WTC11 (cell line): Measurements from ENCODE around the gene LHPP. TPM values are rescaled to one million over a fixed set of nuclear protein-coding genes. Genes with fewer than 3 reads are reported as not detected.

Source experiments
- ATAC-seq: fragments of 200-7000 bp; cut with Tn5 transposase; 2 replicates; pipeline ENCODE4 v1.10.0; 2021; ENCODE audit warnings: mild to moderate bottlenecking, moderate library complexity
- CTCF ChIA-PET: fragments of 300-600 bp; sonication (Branson Sonifier 250); formaldehyde crosslinking; loops from one replicate; lab custom pipeline; 2021; ENCODE audit warnings: antibody characterized with exemption; lab: Charles Lee
- POLR2A ChIA-PET: fragments of 350-600 bp; sonication (Branson Sonifier 250); formaldehyde crosslinking; loops from one replicate; lab custom pipeline; 2021; ENCODE audit warnings: antibody characterized with exemption; lab: Charles Lee
- DNase-seq: peaks from one replicate; pipeline ENCODE4 v3.0.0; 2021; ENCODE audit warnings: low spot score
- H3K27ac Mint-ChIP-seq: 2 replicates; pipeline ENCODE4 v1.8.0; 2021; ENCODE audit warnings: mixed read lengths
- H3K27me3 Mint-ChIP-seq: 2 replicates; pipeline ENCODE4 v1.8.0; 2021; ENCODE audit warnings: low read depth, mild to moderate bottlenecking, moderate library complexity, mixed read lengths
- H3K36me3 Mint-ChIP-seq: 2 replicates; pipeline ENCODE4 v1.8.0; 2021; ENCODE audit warnings: mixed read lengths
- H3K4me1 Mint-ChIP-seq: 2 replicates; pipeline ENCODE4 v1.8.0; 2022; ENCODE audit warnings: mixed read lengths
- H3K4me3 Mint-ChIP-seq: 2 replicates; pipeline ENCODE4 v1.8.0; 2021; ENCODE audit warnings: mild to moderate bottlenecking, moderate library complexity, mixed read lengths
- H3K9me3 Mint-ChIP-seq: 2 replicates; pipeline ENCODE4 v1.8.0; 2021; ENCODE audit warnings: mixed read lengths
- CDX4 ChIP-seq: fragments of 250-450 bp; sonication (Bioruptor Pico); IDR thresholded peaks from 2 replicates; pipeline ENCODE4 v1.9.0; 2021; ENCODE audit warnings: moderate library complexity, mild to moderate bottlenecking, inconsistent platforms, borderline replicate concordance
- CREB1 ChIP-seq: sonication (generic); formaldehyde crosslinking; IDR thresholded peaks from 2 replicates; pipeline ENCODE4 v1.8.0; 2023; ENCODE audit warnings: mild to moderate bottlenecking, missing genetic modification reagents
- E2F4 ChIP-seq: sonication (generic); formaldehyde crosslinking; IDR thresholded peaks from 2 replicates; pipeline ENCODE4 v1.8.1; 2022; ENCODE audit warnings: low read depth, mild to moderate bottlenecking, moderate library complexity, missing genetic modification reagents, borderline replicate concordance
- ESRRA ChIP-seq: sonication (generic); formaldehyde crosslinking; IDR thresholded peaks from 2 replicates; pipeline ENCODE4 v1.8.1; 2022; ENCODE audit warnings: mild to moderate bottlenecking, missing genetic modification reagents, borderline replicate concordance
- FOXJ3 ChIP-seq: sonication (generic); formaldehyde crosslinking; IDR thresholded peaks from 2 replicates; pipeline ENCODE4 v1.9.0; 2021; ENCODE audit warnings: missing genetic modification reagents, mild to moderate bottlenecking, borderline replicate concordance
- FOXP1 ChIP-seq: sonication (generic); formaldehyde crosslinking; IDR thresholded peaks from 2 replicates; pipeline ENCODE4 v1.8.0; 2022; ENCODE audit warnings: missing genetic modification reagents, mild to moderate bottlenecking, moderate library complexity, borderline replicate concordance
- GABPB1 ChIP-seq: sonication (generic); formaldehyde crosslinking; IDR thresholded peaks from 2 replicates; pipeline ENCODE4 v1.8.1; 2023; ENCODE audit warnings: mild to moderate bottlenecking, missing genetic modification reagents
- JUN ChIP-seq: sonication (generic); formaldehyde crosslinking; IDR thresholded peaks from 2 replicates; pipeline ENCODE4 v1.8.0; 2023; ENCODE audit warnings: mild to moderate bottlenecking, missing genetic modification reagents
- MLX ChIP-seq: sonication (generic); formaldehyde crosslinking; IDR thresholded peaks from 2 replicates; pipeline ENCODE4 v1.8.1; 2023; ENCODE audit warnings: mild to moderate bottlenecking, missing genetic modification reagents, moderate library complexity
- NFATC4 ChIP-seq: fragments of 250-450 bp; sonication (Bioruptor Pico); IDR thresholded peaks from 2 replicates; pipeline ENCODE4 v1.9.0; 2021; ENCODE audit warnings: mild to moderate bottlenecking
- NFE2L1 ChIP-seq: sonication (generic); formaldehyde crosslinking; IDR thresholded peaks from 2 replicates; pipeline ENCODE4 v1.8.1; 2023; ENCODE audit warnings: missing genetic modification reagents
- RORB ChIP-seq: fragments of 250-450 bp; sonication (Bioruptor Pico); IDR thresholded peaks from 2 replicates; pipeline ENCODE4 v1.9.0; 2021; ENCODE audit warnings: mild to moderate bottlenecking
- SMAD4 ChIP-seq: sonication (generic); formaldehyde crosslinking; IDR thresholded peaks from 2 replicates; pipeline ENCODE4 v1.8.0; 2022; ENCODE audit warnings: mild to moderate bottlenecking, missing genetic modification reagents
- TP53 ChIP-seq: sonication (generic); formaldehyde crosslinking; IDR thresholded peaks from 2 replicates; pipeline ENCODE4 v1.8.1; 2023; ENCODE audit warnings: mild to moderate bottlenecking, missing genetic modification reagents
- ZNF219 ChIP-seq: sonication (generic); formaldehyde crosslinking; IDR thresholded peaks from 2 replicates; pipeline ENCODE4 v1.8.0; 2023; ENCODE audit warnings: missing genetic modification reagents, mild to moderate bottlenecking, borderline replicate concordance
- ZNF263 ChIP-seq: sonication (generic); formaldehyde crosslinking; IDR thresholded peaks from 2 replicates; pipeline ENCODE4 v1.8.1; 2022; ENCODE audit warnings: low read depth, mild to moderate bottlenecking, moderate library complexity, missing genetic modification reagents
- ZNF396 ChIP-seq: fragments of 250-450 bp; sonication (Bioruptor Pico); IDR thresholded peaks from 2 replicates; pipeline ENCODE4 v1.8.0; 2021; ENCODE audit warnings: mild to moderate bottlenecking, moderate library complexity, borderline replicate concordance
- ZNF423 ChIP-seq: fragments of 250-450 bp; sonication (Bioruptor Pico); IDR thresholded peaks from 2 replicates; pipeline ENCODE4 v2.1.2; 2022; ENCODE audit warnings: mild to moderate bottlenecking, moderate library complexity
- total RNA-seq: library from RNA; stranded (reverse); gene quantifications from 3 replicates; pipeline ENCODE4 v1.2.3, GENCODE V29; 2021
- TF ChIP-seq, protein P1 (sequence below): sonication (generic); formaldehyde crosslinking; IDR thresholded peaks from 2 replicates; pipeline ENCODE4 v1.8.1; 2022; ENCODE audit warnings: mild to moderate bottlenecking, missing genetic modification reagents, moderate library complexity, borderline replicate concordance
- TF ChIP-seq, protein P2 (sequence below): sonication (generic); formaldehyde crosslinking; IDR thresholded peaks from 2 replicates; pipeline ENCODE4 v1.8.0; 2022; ENCODE audit warnings: missing genetic modification reagents

Gene LHPP
- total RNA-seq, 1 experiment from 2014 or later, result 33.2 TPM

- ATAC-seq, result no peak
- Mint-ChIP-seq H3K4me3 (no peak overlapping the region), H3K9me3 (no peaks in the 10 kb centered on the region), H3K36me3 (no peaks in the 10 kb centered on the region), H3K27me3 (no peaks in the 10 kb centered on the region), H3K4me1 (peaks cover 13% of the 10 kb centered on the region), H3K27ac (no peak overlapping the region)
- POLR2A ChIA-PET, result no interaction called here
- TF ChIP-seq, protein P1, sequence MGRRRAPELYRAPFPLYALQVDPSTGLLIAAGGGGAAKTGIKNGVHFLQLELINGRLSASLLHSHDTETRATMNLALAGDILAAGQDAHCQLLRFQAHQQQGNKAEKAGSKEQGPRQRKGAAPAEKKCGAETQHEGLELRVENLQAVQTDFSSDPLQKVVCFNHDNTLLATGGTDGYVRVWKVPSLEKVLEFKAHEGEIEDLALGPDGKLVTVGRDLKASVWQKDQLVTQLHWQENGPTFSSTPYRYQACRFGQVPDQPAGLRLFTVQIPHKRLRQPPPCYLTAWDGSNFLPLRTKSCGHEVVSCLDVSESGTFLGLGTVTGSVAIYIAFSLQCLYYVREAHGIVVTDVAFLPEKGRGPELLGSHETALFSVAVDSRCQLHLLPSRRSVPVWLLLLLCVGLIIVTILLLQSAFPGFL (CRISPR knock-in tag), result no peak
- TF ChIP-seq E2F4 (CRISPR knock-in tag) (no peak), JUN (CRISPR knock-in tag) (no peak), GABPB1 (CRISPR knock-in tag) (no peak), NFATC4 (no peak), TP53 (CRISPR knock-in tag) (no peak), FOXP1 (CRISPR knock-in tag) (no peak), ZNF396 (CRISPR knock-in tag) (no peak), CDX4 (CRISPR knock-in tag) (no peak), FOXJ3 (no peak), ZNF263 (CRISPR knock-in tag) (no peak)
- CTCF ChIA-PET, result interaction anchor here (1.0 to 1.6 kb wide), 2 partner anchors 101 to 123 kb away, joined by 3 to 4 read pairs; no protein-coding TSS in a partner anchor
- DNase-seq, result no peak
Observed at GRCh38 chr10:124618470-124619073, 156.9 kb downstream of the LHPP start.

DNA sequence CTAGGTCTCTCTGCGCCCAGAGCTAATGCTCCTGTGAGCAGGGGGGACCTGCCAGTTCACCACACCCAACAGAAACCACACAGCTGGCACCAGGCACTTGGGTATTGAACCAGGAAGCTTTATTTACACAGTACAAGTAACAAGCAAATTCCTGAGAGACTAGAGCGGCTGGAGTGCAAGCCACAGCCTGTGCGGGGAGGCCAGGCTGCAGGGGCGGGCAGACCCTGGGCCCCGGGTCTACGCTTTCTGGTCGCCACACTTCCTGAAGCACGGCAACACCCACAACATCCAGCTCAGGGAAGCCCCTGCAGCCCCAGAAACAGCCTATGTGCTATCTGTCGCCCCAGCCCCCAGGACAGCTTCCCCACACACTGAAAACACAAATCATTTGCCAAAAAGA, 157.6 kb downstream of the LHPP start:
- DNase-seq (no peak), ATAC-seq (no peak)
- H3K4me1 Mint-ChIP-seq, result peaks cover 13% of the 10 kb centered on the region
- no peak for TF ChIP-seq MLX
- no peak for TF ChIP-seq FOXP1 (CRISPR knock-in tag)
- no peak for TF ChIP-seq ZNF423 (CRISPR knock-in tag)
- POLR2A ChIA-PET, result no interaction called here
- CTCF ChIA-PET, result interaction anchor here (0.8 to 1.6 kb wide), 2 partner anchors 13 to 122 kb away, joined by 3 to 4 read pairs; no protein-coding TSS in a partner anchor
- H3K27me3 Mint-ChIP-seq, result no peaks in the 10 kb centered on the region
- H3K36me3 Mint-ChIP-seq, result no peaks in the 10 kb centered on the region
- 0 out of 2 replicates have a peak overlapping the region, but pooled peaks have one; percentile 36 for H3K27ac Mint-ChIP-seq
- no peak overlapping the region for H3K4me3 Mint-ChIP-seq
- H3K9me3 Mint-ChIP-seq, result no peaks in the 10 kb centered on the region

GRCh38 chr10:124619802-124620490, 158.3 kb downstream of the LHPP start:
- CTCF ChIA-PET, result interaction anchor here (0.8 to 1.6 kb wide), 5 partner anchors 12 to 121 kb away, joined by 3 to 6 read pairs (median 3); no protein-coding TSS in a partner anchor
- DNase-seq, result no peak
- Mint-ChIP-seq H3K4me1 (peaks cover 14% of the 10 kb centered on the region), H3K4me3 (no peak overlapping the region), H3K27ac (no peak overlapping the region), H3K27me3 (no peaks in the 10 kb centered on the region), H3K9me3 (no peaks in the 10 kb centered on the region), H3K36me3 (no peaks in the 10 kb centered on the region)
- POLR2A ChIA-PET, result no interaction called here
- ATAC-seq, result no peak
- TF ChIP-seq JUN (CRISPR knock-in tag), result no peak
- TF ChIP-seq ZNF219, result no peak
- TF ChIP-seq, protein P2, sequence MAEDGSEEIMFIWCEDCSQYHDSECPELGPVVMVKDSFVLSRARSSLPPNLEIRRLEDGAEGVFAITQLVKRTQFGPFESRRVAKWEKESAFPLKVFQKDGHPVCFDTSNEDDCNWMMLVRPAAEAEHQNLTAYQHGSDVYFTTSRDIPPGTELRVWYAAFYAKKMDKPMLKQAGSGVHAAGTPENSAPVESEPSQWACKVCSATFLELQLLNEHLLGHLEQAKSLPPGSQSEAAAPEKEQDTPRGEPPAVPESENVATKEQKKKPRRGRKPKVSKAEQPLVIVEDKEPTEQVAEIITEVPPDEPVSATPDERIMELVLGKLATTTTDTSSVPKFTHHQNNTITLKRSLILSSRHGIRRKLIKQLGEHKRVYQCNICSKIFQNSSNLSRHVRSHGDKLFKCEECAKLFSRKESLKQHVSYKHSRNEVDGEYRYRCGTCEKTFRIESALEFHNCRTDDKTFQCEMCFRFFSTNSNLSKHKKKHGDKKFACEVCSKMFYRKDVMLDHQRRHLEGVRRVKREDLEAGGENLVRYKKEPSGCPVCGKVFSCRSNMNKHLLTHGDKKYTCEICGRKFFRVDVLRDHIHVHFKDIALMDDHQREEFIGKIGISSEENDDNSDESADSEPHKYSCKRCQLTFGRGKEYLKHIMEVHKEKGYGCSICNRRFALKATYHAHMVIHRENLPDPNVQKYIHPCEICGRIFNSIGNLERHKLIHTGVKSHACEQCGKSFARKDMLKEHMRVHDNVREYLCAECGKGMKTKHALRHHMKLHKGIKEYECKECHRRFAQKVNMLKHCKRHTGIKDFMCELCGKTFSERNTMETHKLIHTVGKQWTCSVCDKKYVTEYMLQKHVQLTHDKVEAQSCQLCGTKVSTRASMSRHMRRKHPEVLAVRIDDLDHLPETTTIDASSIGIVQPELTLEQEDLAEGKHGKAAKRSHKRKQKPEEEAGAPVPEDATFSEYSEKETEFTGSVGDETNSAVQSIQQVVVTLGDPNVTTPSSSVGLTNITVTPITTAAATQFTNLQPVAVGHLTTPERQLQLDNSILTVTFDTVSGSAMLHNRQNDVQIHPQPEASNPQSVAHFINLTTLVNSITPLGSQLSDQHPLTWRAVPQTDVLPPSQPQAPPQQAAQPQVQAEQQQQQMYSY (CRISPR knock-in tag), result no peak
- TF ChIP-seq NFE2L1 (CRISPR knock-in tag), result no peak
- no peak for TF ChIP-seq CREB1 (CRISPR knock-in tag)
- TF ChIP-seq SMAD4, result no peak
- TF ChIP-seq RORB (CRISPR knock-in tag), result no peak
- no peak for TF ChIP-seq ESRRA (CRISPR knock-in tag)
- TF ChIP-seq ZNF423 (CRISPR knock-in tag), result no peak
